ENCODE results near the gene AK4. TPM values are rescaled to one million over a fixed set of nuclear protein-coding genes. Genes with fewer than 3 reads are reported as not detected.

Gene AK4
- total RNA-seq, 1 donor = 0.86 TPM

DNA sequence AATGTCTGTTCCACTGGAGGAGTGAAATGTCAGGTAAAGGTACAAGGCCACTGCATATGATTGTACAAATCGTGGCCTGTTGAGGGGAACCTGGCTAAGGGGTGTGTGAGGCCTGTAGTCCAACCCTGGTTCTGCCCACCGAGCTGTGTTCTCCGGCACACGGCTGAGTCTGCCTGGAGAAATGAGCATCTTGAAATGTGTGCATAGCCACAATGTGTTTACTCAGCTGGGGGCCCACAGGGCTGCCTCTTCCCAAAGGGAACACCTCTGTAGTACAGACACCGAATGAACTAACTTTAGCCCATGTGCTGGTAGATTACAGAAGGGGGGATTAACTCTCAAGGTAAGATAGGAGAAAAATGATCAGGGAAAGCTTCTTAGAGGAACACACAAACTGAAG, 30.2 kb downstream of the AK4 start:
- TF ChIP-seq, protein P1, sequence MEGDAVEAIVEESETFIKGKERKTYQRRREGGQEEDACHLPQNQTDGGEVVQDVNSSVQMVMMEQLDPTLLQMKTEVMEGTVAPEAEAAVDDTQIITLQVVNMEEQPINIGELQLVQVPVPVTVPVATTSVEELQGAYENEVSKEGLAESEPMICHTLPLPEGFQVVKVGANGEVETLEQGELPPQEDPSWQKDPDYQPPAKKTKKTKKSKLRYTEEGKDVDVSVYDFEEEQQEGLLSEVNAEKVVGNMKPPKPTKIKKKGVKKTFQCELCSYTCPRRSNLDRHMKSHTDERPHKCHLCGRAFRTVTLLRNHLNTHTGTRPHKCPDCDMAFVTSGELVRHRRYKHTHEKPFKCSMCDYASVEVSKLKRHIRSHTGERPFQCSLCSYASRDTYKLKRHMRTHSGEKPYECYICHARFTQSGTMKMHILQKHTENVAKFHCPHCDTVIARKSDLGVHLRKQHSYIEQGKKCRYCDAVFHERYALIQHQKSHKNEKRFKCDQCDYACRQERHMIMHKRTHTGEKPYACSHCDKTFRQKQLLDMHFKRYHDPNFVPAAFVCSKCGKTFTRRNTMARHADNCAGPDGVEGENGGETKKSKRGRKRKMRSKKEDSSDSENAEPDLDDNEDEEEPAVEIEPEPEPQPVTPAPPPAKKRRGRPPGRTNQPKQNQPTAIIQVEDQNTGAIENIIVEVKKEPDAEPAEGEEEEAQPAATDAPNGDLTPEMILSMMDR (IDR thresholded peaks at IDR 0.05; ENCODE audit: insufficient read depth, low read depth, low read length) = no peak
- H3K4me3 ChIP-seq (ENCODE audit: low read depth, low read length) = no peak overlapping the region
- no peak for DNase-seq (ENCODE audit: low read depth)

DNA sequence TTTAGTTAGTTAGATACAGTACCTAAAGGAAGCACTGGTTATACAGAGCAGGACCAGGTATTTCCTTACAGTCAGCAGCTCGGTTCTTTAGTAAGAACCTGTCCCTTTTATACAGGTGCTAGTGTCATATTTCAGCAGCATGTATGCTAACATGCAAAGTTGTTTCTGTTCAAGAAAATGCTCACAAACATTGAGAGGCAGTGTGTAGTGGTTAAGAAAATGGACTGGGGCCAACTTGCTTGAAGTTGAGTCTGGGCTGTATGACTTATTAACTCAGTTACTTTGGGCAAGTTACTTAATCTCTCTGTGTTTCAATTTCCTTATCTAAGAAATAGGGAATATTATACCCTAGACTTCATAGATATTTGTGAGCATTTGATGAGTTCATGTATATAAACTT, 31.1 kb downstream of the AK4 start:
- no peak for DNase-seq (ENCODE audit: low read depth)
- TF ChIP-seq, protein P1 (IDR thresholded peaks at IDR 0.05; ENCODE audit: insufficient read depth, low read depth, low read length) = no peak
- no peak overlapping the region for H3K4me3 ChIP-seq (ENCODE audit: low read depth, low read length)

DNA sequence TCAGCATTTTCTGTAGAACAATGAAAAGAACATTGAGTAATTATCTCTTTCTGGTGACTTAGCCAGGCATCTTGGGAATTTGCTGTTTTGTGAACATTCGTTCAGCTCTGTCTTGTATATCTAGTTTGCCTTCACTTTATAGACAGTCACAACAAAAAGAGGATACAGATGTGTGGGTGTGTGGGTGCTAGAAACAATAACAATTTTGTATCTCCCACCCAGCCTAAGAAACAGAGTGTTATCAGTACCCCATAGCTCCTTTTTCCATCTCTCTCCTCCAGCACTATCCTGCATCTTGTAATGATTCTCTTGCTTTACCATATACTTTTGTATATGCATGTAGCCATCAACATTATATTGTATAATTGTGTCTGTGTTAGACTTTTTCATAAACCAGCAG, 33.0 kb downstream of the AK4 start:
- no peak for DNase-seq (ENCODE audit: low read depth)
- no peak overlapping the region for H3K4me3 ChIP-seq (ENCODE audit: low read depth, low read length)
- TF ChIP-seq, protein P1 (IDR thresholded peaks at IDR 0.05; ENCODE audit: insufficient read depth, low read depth, low read length) = no peak

DNA sequence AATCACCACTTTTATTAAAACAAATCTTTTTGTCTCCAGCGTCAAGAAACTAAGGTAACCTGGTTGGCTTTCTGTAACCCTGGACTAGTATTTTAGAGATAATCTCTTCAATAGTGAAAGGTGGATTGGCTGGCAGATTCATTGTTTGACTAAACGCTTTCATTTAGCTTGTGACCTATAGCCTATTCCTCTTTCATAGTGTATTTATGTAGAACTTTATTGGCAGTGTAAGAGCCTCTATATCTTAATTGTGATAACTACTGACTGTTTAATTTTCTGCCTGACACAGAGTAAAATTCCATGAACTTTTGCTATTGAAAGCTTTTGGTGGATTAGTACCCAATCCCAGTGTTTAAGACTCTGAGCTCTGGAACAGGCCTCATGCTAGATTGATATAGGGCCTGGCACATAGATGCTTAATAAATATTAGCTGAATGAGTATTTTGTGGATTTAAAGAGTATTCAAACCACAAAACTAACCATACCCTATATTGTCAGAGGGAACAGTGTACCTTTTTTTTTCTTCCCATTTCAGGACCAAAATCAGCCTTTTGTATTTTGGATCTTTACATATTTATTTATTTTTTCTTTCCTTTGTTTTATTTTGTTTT, 34.8 kb downstream of the AK4 start:
- DNase-seq (ENCODE audit: low read depth) = no peak
- H3K4me3 ChIP-seq (ENCODE audit: low read depth, low read length) = no peak overlapping the region
- TF ChIP-seq, protein P1 (IDR thresholded peaks at IDR 0.05; ENCODE audit: insufficient read depth, low read depth, low read length) = no peak

DNA sequence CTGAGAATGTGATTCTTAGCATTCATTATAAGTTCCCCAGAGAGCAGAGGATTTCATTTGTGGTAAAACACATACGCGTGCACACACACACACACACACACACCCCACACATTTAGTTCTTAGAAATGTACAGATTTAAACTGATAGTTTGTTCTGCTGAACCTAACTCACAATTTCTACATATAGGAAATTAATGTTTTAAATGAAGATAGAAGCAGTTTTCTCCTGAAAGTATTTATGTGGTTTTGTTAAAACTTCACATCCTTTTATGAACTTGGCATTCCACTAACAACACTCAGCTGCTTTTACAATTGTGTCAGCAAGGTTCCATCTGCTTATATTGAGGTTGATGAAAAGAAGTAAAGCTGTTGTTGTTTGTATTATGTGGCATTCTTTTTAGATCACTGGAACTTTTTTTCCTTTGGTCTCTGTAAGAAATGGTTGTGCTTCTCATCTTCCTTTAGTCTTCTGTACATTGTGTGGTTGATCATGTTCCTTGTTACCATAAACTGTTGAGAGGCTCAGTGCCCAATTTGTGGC, 41.6 kb downstream of the AK4 start:
- peak; percentile 34 for DNase-seq (ENCODE audit: low read depth)
- H3K4me3 ChIP-seq (ENCODE audit: low read depth, low read length) = no peak overlapping the region
- TF ChIP-seq, protein P1 (IDR thresholded peaks at IDR 0.05; ENCODE audit: insufficient read depth, low read depth, low read length) = no peak

DNA sequence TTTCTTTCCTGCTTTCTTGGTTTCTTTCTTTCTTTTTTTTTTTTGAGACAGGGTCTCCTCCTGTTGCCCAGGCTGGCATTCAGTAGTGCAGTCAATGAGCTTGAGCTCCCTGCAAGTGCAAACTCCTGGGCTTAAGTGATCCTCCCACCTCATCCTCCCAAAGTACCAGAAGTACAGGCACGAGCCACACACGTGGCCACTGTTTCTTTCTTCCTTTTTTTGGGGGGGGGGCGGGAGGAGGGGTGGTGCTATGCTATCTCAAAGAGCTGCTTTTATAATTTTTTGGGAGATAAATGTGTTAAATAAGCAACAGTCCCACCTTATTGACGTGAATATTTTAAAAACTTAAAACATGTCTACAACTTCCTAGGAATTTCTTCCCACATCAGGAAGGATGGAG, 42.2 kb downstream of the AK4 start:
- no peak overlapping the region for H3K4me3 ChIP-seq (ENCODE audit: low read depth, low read length)
- TF ChIP-seq, protein P1 (IDR thresholded peaks at IDR 0.05; ENCODE audit: insufficient read depth, low read depth, low read length) = no peak
- no peak for DNase-seq (ENCODE audit: low read depth)

All from fibroblast of villous mesenchyme (primary cell).